RKO (cell line): ENCODE results near the gene GTF3C2.

Experiments
- DNase-seq: peaks from one replicate; pipeline ENCODE4 v3.0.0-alpha.2; 2016; ENCODE audit warnings: low spot score

Gene GTF3C2

GRCh38 chr2:27296481-27296880, 60.1 kb downstream of the GTF3C2 start:
- DNase-seq = no peak

GRCh38 chr2:27294928-27295327, 61.6 kb downstream of the GTF3C2 start:
- no peak for DNase-seq

GRCh38 chr2:27291865-27292264, 64.7 kb downstream of the GTF3C2 start:
- no peak for DNase-seq

DNA sequence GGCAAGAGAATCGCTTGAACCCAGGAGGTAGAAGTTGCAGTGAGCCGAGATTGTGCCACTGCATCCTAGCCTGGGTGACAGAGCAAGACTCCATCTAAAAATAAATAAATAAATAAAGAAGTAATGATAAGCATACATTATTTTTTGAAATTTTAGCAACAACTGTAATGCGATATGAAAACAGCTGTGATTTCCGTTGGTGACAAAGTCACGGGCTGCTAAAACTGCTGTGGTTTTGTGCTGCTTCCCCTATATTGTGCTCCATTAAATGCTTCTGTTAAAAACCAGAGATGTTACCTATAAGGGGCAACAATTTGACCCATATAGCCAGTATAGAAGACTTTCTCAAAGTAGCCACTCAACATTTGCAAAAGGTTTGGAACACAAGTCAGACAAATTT, 66.0 kb downstream of the GTF3C2 start:
- no peak for DNase-seq

- DNase-seq = no peak
Measured at GRCh38 chr2:27288610-27289009, 68.0 kb downstream of the GTF3C2 start.

GRCh38 chr2:27285481-27285880, 71.1 kb downstream of the GTF3C2 start:
- DNase-seq = no peak

- no peak for DNase-seq
Measured at GRCh38 chr2:27284996-27285395, 71.6 kb downstream of the GTF3C2 start.

GRCh38 chr2:27282892-27283291, 73.7 kb downstream of the GTF3C2 start:
- no peak for DNase-seq

- DNase-seq = peak; percentile 15
Measured at GRCh38 chr2:27281855-27282559, 74.6 kb downstream of the GTF3C2 start, which contains the start of gene TRIM54. TRIM54 (plus strand) TSS chr2:27282429; CDS start chr2:27282732, 303 bp downstream.

DNA sequence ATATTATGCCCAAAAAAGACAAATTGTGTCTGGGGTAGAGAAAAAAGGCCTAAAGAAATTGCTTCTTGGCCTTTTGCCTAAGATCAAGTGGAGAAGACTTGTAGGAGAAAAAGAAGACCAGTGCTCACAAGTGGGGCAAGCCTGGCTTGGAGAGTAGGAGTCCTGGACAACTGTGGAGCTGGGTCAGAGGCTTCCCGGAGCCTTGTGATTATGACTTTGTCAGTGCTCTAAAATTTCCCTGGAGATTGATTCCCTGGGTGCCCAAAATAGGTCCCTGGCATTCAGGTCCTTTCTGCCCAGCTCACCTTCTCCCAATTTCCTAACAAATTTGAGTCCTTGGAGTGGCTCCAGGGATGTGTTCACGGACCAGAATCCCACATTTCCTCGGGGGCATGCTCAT, 75.1 kb downstream of the GTF3C2 start:
- DNase-seq = no peak

GRCh38 chr2:27280826-27281225, 75.7 kb downstream of the GTF3C2 start:
- no peak for DNase-seq

- no peak for DNase-seq
Measured at GRCh38 chr2:27278010-27278409, 78.6 kb downstream of the GTF3C2 start.
